OCI-LY1 (cell line): ENCODE data around the gene ANKRD34A.

ENCODE experiments used
- H2AFZ ChIP-seq: fragments of 200-600 bp; sonication (generic), shearing (Covaris generic); 2 replicates; pipeline ENCODE4 v1.6.0; 2014; ENCODE audit warnings: antibody characterized with exemption, mild to moderate bottlenecking, low read length
- H3F3A ChIP-seq: fragments of 200-600 bp; sonication (generic), shearing (Covaris generic); 2 replicates; pipeline ENCODE4 v1.6.0; 2014; ENCODE audit warnings: mild to moderate bottlenecking, antibody characterized with exemption, low read length, moderate library complexity; ENCODE audit not compliant: insufficient read depth
- H3K27ac ChIP-seq: fragments of 200-600 bp; sonication (generic); 2 replicates; pipeline ENCODE4 v1.5.1; 2014; ENCODE audit warnings: low read length, mixed run types, mild to moderate bottlenecking, low read depth; ENCODE audit not compliant: poor library complexity, severe bottlenecking
- H3K27me3 ChIP-seq: fragments of 200-600 bp; sonication (generic); 2 replicates; pipeline ENCODE4 v1.6.0; 2014; ENCODE audit warnings: antibody characterized with exemption, mild to moderate bottlenecking, low read length, moderate library complexity; ENCODE audit not compliant: insufficient read depth
- H3K36me3 ChIP-seq: fragments of 200-600 bp; sonication (generic); 2 replicates; pipeline ENCODE4 v1.6.1; 2014; ENCODE audit warnings: mild to moderate bottlenecking, antibody characterized with exemption, low read length, moderate library complexity, mixed read lengths; ENCODE audit not compliant: insufficient read depth
- H3K4me1 ChIP-seq: fragments of 200-600 bp; sonication (generic); 2 replicates; pipeline ENCODE4 v1.5.1; 2014; ENCODE audit warnings: mild to moderate bottlenecking, low read length, moderate library complexity; ENCODE audit not compliant: insufficient read depth, severe bottlenecking
- H3K4me2 ChIP-seq: fragments of 200-600 bp; sonication (generic), shearing (Covaris generic); 2 replicates; pipeline ENCODE4 v1.6.1; 2014; ENCODE audit warnings: low read length
- H3K4me3 ChIP-seq: fragments of 200-600 bp; sonication (generic); 2 replicates; pipeline ENCODE4 v1.5.1; 2014; ENCODE audit warnings: low read length, low read depth, mild to moderate bottlenecking, mixed read lengths; ENCODE audit not compliant: poor library complexity, severe bottlenecking
- H3K79me2 ChIP-seq: fragments of 200-600 bp; shearing (Covaris generic); 2 replicates; pipeline ENCODE4 v1.6.1; 2016; ENCODE audit warnings: mixed run types, low read length, mixed read lengths; ENCODE audit not compliant: insufficient read depth
- H3K9ac ChIP-seq: fragments of 200-600 bp; sonication (generic), shearing (Covaris generic); 2 replicates; pipeline ENCODE4 v1.6.1; 2014; ENCODE audit warnings: mild to moderate bottlenecking, low read length, mixed read lengths
- H3K9me2 ChIP-seq: fragments of 200-600 bp; sonication (generic), shearing (Covaris generic); 2 replicates; pipeline ENCODE4 v1.6.1; 2014; ENCODE audit warnings: low read depth, mild to moderate bottlenecking, low read length, mixed read lengths
- H3K9me3 ChIP-seq: fragments of 200-600 bp; shearing (Covaris generic); 2 replicates; pipeline ENCODE4 v1.6.1; 2014; ENCODE audit warnings: low read length, mixed read lengths
- H4K20me1 ChIP-seq: fragments of 200-600 bp; sonication (generic), shearing (Covaris generic); 2 replicates; pipeline ENCODE4 v1.6.0; 2016; ENCODE audit warnings: mild to moderate bottlenecking, low read length; ENCODE audit not compliant: insufficient read depth
- CTCF ChIP-seq: fragments of 200-600 bp; sonication (generic), shearing (Covaris generic); IDR thresholded peaks from 2 replicates; pipeline ENCODE4 v1.5.1; 2017; ENCODE audit warnings: mild to moderate bottlenecking, antibody characterized with exemption, low read length, moderate library complexity, mixed read lengths
- EZH2 ChIP-seq: fragments of 200-600 bp; sonication (generic), shearing (Covaris generic); IDR thresholded peaks from 2 replicates; pipeline ENCODE4 v1.8.0; 2017; ENCODE audit warnings: borderline replicate concordance, mixed run types, mild to moderate bottlenecking, antibody characterized with exemption, low read length, moderate library complexity, mixed read lengths

ANKRD34A gene

GRCh38 chr1:145992502-145992936 is 28.1 kb upstream of the ANKRD34A start:
- H3K27me3 ChIP-seq, result no peaks in the 10 kb centered on the region
- peak overlapping the region; percentile 98 for H3K27ac ChIP-seq
- peak overlapping the region; percentile 99 for H3K4me3 ChIP-seq
- H3F3A ChIP-seq, result peaks cover 29% of the 10 kb centered on the region
- H3K4me1 ChIP-seq, result peaks cover 51% of the 10 kb centered on the region
- no peaks in the 10 kb centered on the region for H3K9me3 ChIP-seq
- H3K36me3 ChIP-seq, result peaks cover 40% of the 10 kb centered on the region
- H3K4me2 ChIP-seq, result peak overlapping the region; percentile 89
- no peak for TF ChIP-seq EZH2
- no peak for TF ChIP-seq CTCF
- no peak overlapping the region; the same call in 1 of the 2 replicates for H3K9ac ChIP-seq
- H4K20me1 ChIP-seq, result no peaks in the 10 kb centered on the region
- no peaks in the 10 kb centered on the region for H3K9me2 ChIP-seq
- H2AFZ ChIP-seq, result no peak overlapping the region
- peaks cover 27% of the 10 kb centered on the region for H3K79me2 ChIP-seq

- Histone ChIP-seq H3K4me2 (no peak overlapping the region; the same call in 1 of the 2 replicates), H3K79me2 (peaks cover 26% of the 10 kb centered on the region), H3K4me1 (peaks cover 44% of the 10 kb centered on the region), H3K27me3 (no peaks in the 10 kb centered on the region), H2AFZ (no peak overlapping the region), H3K4me3 (peak overlapping the region; percentile 6), H4K20me1 (no peaks in the 10 kb centered on the region), H3F3A (peaks cover 29% of the 10 kb centered on the region), H3K9me2 (no peaks in the 10 kb centered on the region), H3K9me3 (no peaks in the 10 kb centered on the region), H3K27ac (peak overlapping the region; percentile 98), H3K36me3 (peaks cover 40% of the 10 kb centered on the region), H3K9ac (no peak overlapping the region)
- TF ChIP-seq CTCF (no peak), EZH2 (no peak)
Observed at GRCh38 chr1:145991735-145992412, 27.5 kb upstream of the ANKRD34A start.

GRCh38 chr1:145990249-145990855 is 26.0 kb upstream of the ANKRD34A start:
- Histone ChIP-seq H3K27ac (peak overlapping the region; percentile 98), H3K9ac (no peak overlapping the region), H3K4me2 (no peak overlapping the region)

More at GRCh38 chr1:145990249-145990855, 26.0 kb upstream of the ANKRD34A start:
- Histone ChIP-seq H3F3A (peaks cover 23% of the 10 kb centered on the region), H3K9me3 (no peaks in the 10 kb centered on the region), H3K4me1 (peaks cover 50% of the 10 kb centered on the region), H3K36me3 (peaks cover 31% of the 10 kb centered on the region), H3K27me3 (no peaks in the 10 kb centered on the region), H3K9me2 (no peaks in the 10 kb centered on the region), H3K4me3 (no peak overlapping the region), H2AFZ (no peak overlapping the region), H3K79me2 (peaks cover 11% of the 10 kb centered on the region), H4K20me1 (no peaks in the 10 kb centered on the region)
- no peak for TF ChIP-seq EZH2
- no peak for TF ChIP-seq CTCF
